T-helper 1 cell treated with Interleukin-12 subunit alpha and Interleukin-12 subunit beta and Interleukin-4 antibody, amounts not matched to agents 30 μg/mL and 1 μg/mL, for 36 hours (primary cell): Measurements from ENCODE around the gene TRAF2.

Experiments used
- H3K27ac Mint-ChIP-seq: one replicate; pipeline ENCODE4 v1.8.0; 2021; ENCODE audit warnings: mild to moderate bottlenecking, mixed read lengths
- H3K27me3 Mint-ChIP-seq: one replicate; pipeline ENCODE4 v1.8.0; 2021; ENCODE audit warnings: low read depth, mixed read lengths
- H3K36me3 Mint-ChIP-seq: one replicate; pipeline ENCODE4 v1.8.0; 2021; ENCODE audit warnings: low read depth, mixed read lengths
- H3K4me1 Mint-ChIP-seq: one replicate; pipeline ENCODE4 v1.8.0; 2021; ENCODE audit warnings: low read depth, mixed read lengths
- H3K4me3 Mint-ChIP-seq: one replicate; pipeline ENCODE4 v1.8.0; 2021; ENCODE audit warnings: mild to moderate bottlenecking, moderate library complexity, mixed read lengths
- H3K9me3 Mint-ChIP-seq: one replicate; pipeline ENCODE4 v1.8.0; 2021; ENCODE audit warnings: mixed read lengths

Gene TRAF2

GRCh38 chr9:136851941-136852663, 34.2 kb upstream of the TRAF2 start, which contains the start of gene MAMDC4:
Gene MAMDC4, plus strand, starts transcription at chr9:136852346. Its CDS starts 71 bp downstream, at chr9:136852417.
- peaks cover 7% of the 10 kb centered on the region for H3K4me1 Mint-ChIP-seq
- H3K27ac Mint-ChIP-seq: no peak within 1 kb of the TSS
- peaks cover 4% of the 10 kb centered on the region for H3K27me3 Mint-ChIP-seq
- no peaks in the 10 kb centered on the region for H3K9me3 Mint-ChIP-seq
- H3K4me3 Mint-ChIP-seq: peak within 1 kb of the TSS; percentile 25
- peaks cover 2% of the 10 kb centered on the region for H3K36me3 Mint-ChIP-seq

DNA sequence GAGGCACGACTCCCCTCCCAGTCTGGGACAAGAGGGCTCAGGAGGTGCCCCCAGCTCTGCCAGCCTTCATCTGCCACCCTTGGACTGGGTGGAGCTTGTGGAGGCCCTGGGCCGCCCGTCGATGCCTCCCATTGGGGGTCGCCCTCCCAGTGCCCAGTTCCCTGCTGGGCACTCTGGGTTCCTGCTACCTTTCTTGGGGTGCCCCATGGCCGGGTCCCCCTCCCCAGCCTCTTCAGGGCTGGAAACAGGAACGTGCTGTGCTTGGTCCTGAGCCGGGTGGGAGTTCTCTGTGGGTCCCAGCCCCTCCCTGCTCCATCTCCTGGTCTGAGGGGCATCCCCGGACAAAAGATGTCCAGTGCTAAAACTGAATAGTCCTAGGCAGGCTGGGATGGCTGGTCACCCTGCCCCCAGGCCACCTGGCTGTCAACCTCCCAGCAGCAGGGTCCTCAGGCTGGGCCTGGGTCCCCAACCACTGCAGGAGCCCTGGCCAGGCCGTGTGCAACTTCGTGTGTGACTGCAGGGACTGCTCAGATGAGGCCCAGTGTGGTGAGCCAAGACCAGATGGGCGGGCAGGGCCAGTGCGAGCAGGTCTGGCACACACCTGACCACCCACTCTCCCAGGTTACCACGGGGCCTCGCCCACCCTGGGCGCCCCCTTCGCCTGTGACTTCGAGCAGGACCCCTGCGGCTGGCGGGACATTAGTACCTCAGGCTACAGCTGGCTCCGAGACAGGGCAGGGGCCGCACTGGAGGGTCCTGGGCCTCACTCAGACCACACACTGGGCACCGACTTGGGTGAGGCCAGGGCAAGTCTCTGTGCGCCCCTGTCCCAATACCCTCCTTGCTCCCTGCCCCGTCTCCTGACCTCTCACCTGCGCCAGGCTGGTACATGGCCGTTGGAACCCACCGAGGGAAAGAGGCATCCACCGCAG, 33.4 kb upstream of the TRAF2 start:
- no peak overlapping the region for H3K27ac Mint-ChIP-seq
- peaks cover 3% of the 10 kb centered on the region for H3K4me1 Mint-ChIP-seq
- no peaks in the 10 kb centered on the region for H3K9me3 Mint-ChIP-seq
- H3K27me3 Mint-ChIP-seq: no peaks in the 10 kb centered on the region
- H3K36me3 Mint-ChIP-seq: no peaks in the 10 kb centered on the region
- H3K4me3 Mint-ChIP-seq: no peak overlapping the region

- no peaks in the 10 kb centered on the region for H3K36me3 Mint-ChIP-seq
- H3K4me1 Mint-ChIP-seq: peaks cover 2% of the 10 kb centered on the region
- H3K9me3 Mint-ChIP-seq: no peaks in the 10 kb centered on the region
- H3K27ac Mint-ChIP-seq: no peak overlapping the region
- no peaks in the 10 kb centered on the region for H3K27me3 Mint-ChIP-seq
- H3K4me3 Mint-ChIP-seq: no peak overlapping the region
These were observed 32.7 kb upstream of the TRAF2 start for GRCh38 chr9:136853596-136854112.

DNA sequence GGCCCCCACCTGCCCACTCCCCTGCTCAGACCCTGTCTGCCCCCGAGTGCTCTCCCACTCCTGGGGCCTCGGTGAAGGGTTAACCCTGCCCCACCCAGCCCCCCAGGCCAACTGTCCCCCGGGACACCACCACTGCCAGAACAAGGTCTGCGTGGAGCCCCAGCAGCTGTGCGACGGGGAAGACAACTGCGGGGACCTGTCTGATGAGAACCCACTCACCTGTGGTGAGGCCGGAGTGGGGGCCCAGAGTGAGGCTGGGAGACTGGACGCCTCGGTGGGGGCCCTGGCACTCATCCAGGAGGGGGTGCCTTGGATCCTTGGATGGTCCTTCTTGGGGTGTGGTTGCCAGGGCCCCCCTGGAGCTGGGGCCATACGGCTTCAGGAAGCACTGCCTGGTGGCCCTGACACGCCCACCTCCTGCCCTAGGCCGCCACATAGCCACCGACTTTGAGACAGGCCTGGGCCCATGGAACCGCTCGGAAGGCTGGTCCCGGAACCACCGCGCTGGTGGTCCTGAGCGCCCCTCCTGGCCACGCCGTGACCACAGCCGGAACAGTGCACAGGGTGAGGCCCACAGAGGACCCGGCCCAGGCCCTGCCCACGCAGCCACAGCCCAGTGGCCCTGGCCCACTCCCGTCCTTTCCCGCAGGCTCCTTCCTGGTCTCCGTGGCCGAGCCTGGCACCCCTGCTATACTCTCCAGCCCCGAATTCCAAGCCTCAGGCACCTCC, 32.0 kb upstream of the TRAF2 start:
- peaks cover 2% of the 10 kb centered on the region for H3K4me1 Mint-ChIP-seq
- H3K4me3 Mint-ChIP-seq: no peak overlapping the region
- no peaks in the 10 kb centered on the region for H3K9me3 Mint-ChIP-seq
- no peak overlapping the region for H3K27ac Mint-ChIP-seq
- H3K36me3 Mint-ChIP-seq: no peaks in the 10 kb centered on the region
- no peaks in the 10 kb centered on the region for H3K27me3 Mint-ChIP-seq

GRCh38 chr9:136854842-136855460, 31.4 kb upstream of the TRAF2 start:
- H3K9me3 Mint-ChIP-seq: no peaks in the 10 kb centered on the region
- no peaks in the 10 kb centered on the region for H3K27me3 Mint-ChIP-seq
- H3K27ac Mint-ChIP-seq: no peak overlapping the region
- no peaks in the 10 kb centered on the region for H3K36me3 Mint-ChIP-seq
- no peaks in the 10 kb centered on the region for H3K4me1 Mint-ChIP-seq
- H3K4me3 Mint-ChIP-seq: no peak overlapping the region

GRCh38 chr9:136855461-136856078, 30.7 kb upstream of the TRAF2 start:
- Mint-ChIP-seq H3K27me3 (no peaks in the 10 kb centered on the region), H3K4me3 (no peak overlapping the region), H3K27ac (no peak overlapping the region), H3K4me1 (peaks cover 2% of the 10 kb centered on the region), H3K36me3 (no peaks in the 10 kb centered on the region), H3K9me3 (no peaks in the 10 kb centered on the region)

DNA sequence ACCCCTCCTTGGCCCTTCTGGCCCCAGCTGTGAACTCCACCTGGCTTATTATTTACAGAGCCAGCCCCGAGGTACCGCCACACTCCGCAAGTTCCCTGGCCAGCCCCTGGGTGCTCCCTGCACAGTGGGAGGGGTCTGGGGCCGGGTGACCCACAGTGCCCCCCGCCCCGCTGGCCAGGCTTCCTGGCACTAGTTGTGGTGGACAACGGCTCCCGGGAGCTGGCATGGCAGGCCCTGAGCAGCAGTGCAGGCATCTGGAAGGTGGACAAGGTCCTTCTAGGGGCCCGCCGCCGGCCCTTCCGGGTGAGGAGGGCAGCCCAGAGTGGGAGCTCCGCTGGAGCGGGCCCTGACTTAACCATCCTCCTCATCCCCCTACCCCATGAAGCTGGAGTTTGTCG, 30.2 kb upstream of the TRAF2 start:
- H3K27ac Mint-ChIP-seq: no peak overlapping the region
- no peaks in the 10 kb centered on the region for H3K27me3 Mint-ChIP-seq
- H3K4me3 Mint-ChIP-seq: no peak overlapping the region
- peaks cover 2% of the 10 kb centered on the region for H3K4me1 Mint-ChIP-seq
- no peaks in the 10 kb centered on the region for H3K9me3 Mint-ChIP-seq
- no peaks in the 10 kb centered on the region for H3K36me3 Mint-ChIP-seq

- no peaks in the 10 kb centered on the region for H3K9me3 Mint-ChIP-seq
- peaks cover 2% of the 10 kb centered on the region for H3K4me1 Mint-ChIP-seq
- H3K4me3 Mint-ChIP-seq: no peak overlapping the region
- no peaks in the 10 kb centered on the region for H3K27me3 Mint-ChIP-seq
- no peaks in the 10 kb centered on the region for H3K36me3 Mint-ChIP-seq
- H3K27ac Mint-ChIP-seq: no peak overlapping the region
These were observed 29.7 kb upstream of the TRAF2 start for GRCh38 chr9:136856541-136857141.

GRCh38 chr9:136857166-136857565, 29.1 kb upstream of the TRAF2 start:
- H3K27me3 Mint-ChIP-seq: no peaks in the 10 kb centered on the region
- H3K27ac Mint-ChIP-seq: no peak overlapping the region
- no peaks in the 10 kb centered on the region for H3K9me3 Mint-ChIP-seq
- H3K36me3 Mint-ChIP-seq: peaks cover 4% of the 10 kb centered on the region
- peaks cover 2% of the 10 kb centered on the region for H3K4me1 Mint-ChIP-seq
- H3K4me3 Mint-ChIP-seq: no peak overlapping the region

GRCh38 chr9:136857581-136858412, 28.5 kb upstream of the TRAF2 start:
- Mint-ChIP-seq H3K27me3 (no peaks in the 10 kb centered on the region), H3K27ac (no peak overlapping the region)

GRCh38 chr9:136858452-136858843, 27.9 kb upstream of the TRAF2 start:
- Mint-ChIP-seq H3K4me1 (peaks cover 3% of the 10 kb centered on the region), H3K9me3 (no peaks in the 10 kb centered on the region), H3K4me3 (no peak overlapping the region), H3K27me3 (no peaks in the 10 kb centered on the region), H3K36me3 (peaks cover 6% of the 10 kb centered on the region), H3K27ac (no peak overlapping the region)

More at GRCh38 chr9:136857581-136858412, 28.5 kb upstream of the TRAF2 start:
- H3K36me3 Mint-ChIP-seq: peaks cover 4% of the 10 kb centered on the region
- no peak overlapping the region for H3K4me3 Mint-ChIP-seq
- no peaks in the 10 kb centered on the region for H3K9me3 Mint-ChIP-seq
- H3K4me1 Mint-ChIP-seq: peaks cover 3% of the 10 kb centered on the region

GRCh38 chr9:136858844-136859757, 27.2 kb upstream of the TRAF2 start:
- peaks cover 12% of the 10 kb centered on the region for H3K36me3 Mint-ChIP-seq
- no peaks in the 10 kb centered on the region for H3K9me3 Mint-ChIP-seq
- no peak overlapping the region for H3K27ac Mint-ChIP-seq
- no peaks in the 10 kb centered on the region for H3K27me3 Mint-ChIP-seq
- H3K4me1 Mint-ChIP-seq: peaks cover 9% of the 10 kb centered on the region
- H3K4me3 Mint-ChIP-seq: no peak overlapping the region
